ENCODE data around the gene TPX2.

TPX2 gene

DNA sequence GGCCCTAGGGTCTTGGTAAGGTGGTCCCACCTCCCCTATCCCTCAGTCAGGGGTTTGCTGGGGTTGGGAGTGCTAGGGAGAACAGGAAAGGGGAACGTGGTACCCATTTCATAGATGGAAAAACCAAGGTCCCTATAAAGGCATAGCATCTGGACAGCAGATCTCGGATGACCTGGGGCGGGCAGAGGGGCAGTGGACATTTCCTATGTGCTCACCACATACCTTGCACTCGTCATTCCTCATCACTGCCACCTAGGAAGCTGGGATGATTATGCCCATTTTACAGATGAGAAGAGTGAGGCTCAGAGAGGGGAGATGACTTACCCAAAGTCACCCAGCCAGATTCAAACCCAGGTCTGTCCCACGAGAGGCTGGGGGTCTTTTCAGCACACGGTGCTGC lies 92.1 kb downstream of the TPX2 start:
- no peak for DNase-seq (ENCODE audit: low read depth in 2 of 2)

DNA sequence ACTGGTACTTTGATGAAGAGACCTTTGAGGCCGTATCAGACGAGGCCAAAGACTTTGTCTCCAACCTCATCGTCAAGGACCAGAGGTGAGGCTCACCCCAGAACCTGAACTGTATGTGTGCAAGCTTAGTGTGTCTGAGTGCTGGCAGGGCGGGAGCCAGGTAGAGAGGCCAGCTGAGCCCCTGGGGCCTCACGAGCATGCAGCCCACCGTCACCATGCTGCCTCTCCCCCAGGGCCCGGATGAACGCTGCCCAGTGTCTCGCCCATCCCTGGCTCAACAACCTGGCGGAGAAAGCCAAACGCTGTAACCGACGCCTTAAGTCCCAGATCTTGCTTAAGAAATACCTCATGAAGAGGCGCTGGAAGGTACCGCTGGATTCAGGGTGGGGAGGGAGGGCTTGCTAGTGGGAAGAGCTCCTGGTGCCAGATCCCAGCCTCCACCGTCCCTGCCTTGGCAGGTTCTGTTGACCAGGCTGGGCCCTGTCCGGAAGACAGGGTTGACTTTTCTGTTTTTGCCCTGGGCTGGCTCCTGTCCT lies 92.7 kb downstream of the TPX2 start:
- DNase-seq (ENCODE audit: low read depth in 2 of 2) = no peak

DNA sequence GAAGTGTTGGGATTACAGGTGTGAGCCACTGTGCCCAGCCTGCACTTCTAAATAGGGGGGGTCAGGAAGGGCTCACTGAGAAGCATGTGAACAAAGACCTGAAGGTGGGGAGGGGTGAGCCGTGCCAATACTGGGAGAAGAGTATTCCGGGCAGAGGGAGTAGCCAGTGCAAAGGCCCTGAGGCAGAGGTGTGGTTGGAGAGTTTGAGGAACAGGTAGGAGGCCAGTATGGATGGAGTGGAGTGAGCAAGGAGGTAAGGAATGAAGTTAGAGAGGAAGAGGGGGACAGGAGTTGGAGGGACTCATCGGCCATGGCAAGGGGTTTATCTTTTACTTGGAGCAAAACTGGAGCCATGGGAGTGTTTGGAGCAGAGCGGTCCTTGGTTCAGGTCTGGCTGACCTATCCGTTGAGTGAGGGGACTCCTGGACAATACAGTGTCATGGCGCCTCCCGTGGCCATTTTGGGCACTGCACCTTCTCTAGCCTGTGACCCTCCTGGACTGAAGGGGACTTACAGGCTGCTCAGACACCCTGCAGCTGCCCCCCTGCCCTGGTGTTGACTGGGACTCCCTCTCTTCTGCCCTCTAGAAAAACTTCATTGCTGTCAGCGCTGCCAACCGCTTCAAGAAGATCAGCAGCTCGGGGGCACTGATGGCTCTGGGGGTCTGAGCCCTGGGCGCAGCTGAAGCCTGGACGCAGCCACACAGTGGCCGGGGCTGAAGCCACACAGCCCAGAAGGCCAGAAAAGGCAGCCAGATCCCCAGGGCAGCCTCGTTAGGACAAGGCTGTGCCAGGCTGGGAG lies 94.2 kb downstream of the TPX2 start:
- peak; percentile 31 to 55 for DNase-seq (ENCODE audit: low read depth in 2 of 2)

DNA sequence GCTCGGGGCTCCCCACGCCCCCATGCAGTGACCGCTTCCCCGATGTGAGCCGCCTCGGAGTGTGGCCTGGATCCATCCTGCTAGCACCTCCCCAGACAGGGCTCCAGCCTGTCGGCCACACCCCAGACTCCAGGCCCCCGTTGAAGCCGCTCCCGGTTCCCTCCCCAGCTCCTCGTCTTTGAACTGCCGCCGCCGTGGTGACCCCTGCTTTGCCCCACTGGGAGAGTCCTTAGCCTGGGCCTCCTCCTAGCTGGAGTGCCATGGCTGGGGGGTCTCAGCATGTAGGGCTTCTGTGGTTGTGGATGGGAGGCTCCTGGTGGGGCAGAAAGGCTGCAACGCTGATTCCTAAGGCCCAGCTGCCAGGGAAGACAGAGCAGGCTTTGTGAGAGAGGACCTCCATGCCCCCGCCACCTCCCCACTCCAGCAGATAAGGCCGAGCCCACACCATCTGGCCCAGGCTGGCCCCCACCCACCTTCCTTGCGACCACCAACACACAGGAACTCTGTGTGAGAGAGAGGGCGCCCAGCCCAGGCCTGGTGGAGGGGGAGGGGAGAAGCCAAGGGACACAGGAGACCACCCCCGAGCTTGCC lies 94.9 kb downstream of the TPX2 start:
- no peak for DNase-seq (ENCODE audit: low read depth in 2 of 2)

DNA sequence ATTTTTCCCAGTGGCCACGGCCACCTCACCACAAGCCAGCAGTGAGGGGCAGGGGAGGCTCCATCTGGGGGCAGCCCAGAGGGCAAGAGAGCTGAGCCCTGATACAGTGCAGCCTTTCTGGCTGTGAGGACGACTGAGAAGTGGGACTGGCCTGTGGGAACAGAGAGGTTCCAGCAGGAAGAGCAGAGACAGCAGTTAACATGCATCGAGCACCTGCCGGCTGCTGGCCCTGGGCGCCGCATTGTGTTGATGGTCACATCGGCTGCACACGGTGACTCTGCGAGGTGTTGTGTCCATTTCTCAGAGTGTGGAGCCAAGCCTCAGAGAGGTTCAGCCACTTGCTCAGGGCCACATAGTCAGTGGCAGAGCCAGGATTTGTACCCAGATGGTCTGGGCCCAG lies 96.5 kb downstream of the TPX2 start:
- no peak for DNase-seq (ENCODE audit: low read depth in 2 of 2)

DNA sequence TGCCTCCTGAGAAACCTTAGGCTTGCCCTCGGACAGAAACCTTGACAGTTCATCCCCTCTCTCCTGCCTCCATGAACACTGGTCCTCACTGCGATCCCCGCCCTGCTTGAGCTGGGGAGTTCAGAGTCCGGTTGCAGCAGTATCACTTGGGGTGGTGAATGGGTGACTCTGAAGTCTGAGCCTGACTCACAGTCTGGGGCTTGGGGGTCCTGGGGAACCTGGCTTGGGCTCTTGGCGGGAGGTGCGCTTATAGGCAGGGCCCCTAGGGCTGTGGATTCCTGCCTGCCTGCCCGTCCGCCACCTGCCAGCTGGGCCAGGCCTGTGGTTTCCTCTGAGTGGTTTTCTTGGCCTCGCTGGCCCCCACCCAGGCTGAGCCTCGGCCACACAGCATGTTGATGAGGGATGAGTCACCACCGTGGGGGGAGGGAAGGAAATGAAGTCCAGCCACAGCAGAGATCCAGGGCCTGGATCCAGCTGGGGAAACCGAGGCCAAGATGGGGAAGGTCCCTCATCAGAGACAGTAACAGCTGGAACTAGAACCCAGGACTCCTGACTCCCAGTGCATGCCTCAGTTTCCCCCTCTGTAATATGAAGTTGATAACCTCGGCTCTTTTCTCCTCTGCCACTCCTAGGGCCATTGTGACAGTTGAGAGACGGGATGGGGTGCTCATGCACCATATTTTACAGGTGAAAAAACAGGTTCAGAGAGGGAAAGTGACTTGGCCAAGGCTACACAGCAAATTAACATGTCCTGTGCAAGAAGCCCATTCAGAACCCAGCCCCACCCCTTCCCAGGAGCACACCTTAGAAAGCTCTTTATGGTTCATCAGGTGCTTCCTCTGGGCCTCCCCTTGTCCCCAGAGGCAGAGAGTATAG lies 97.1 kb downstream of the TPX2 start:
- DNase-seq (ENCODE audit: low read depth in 2 of 2) = no peak

DNA sequence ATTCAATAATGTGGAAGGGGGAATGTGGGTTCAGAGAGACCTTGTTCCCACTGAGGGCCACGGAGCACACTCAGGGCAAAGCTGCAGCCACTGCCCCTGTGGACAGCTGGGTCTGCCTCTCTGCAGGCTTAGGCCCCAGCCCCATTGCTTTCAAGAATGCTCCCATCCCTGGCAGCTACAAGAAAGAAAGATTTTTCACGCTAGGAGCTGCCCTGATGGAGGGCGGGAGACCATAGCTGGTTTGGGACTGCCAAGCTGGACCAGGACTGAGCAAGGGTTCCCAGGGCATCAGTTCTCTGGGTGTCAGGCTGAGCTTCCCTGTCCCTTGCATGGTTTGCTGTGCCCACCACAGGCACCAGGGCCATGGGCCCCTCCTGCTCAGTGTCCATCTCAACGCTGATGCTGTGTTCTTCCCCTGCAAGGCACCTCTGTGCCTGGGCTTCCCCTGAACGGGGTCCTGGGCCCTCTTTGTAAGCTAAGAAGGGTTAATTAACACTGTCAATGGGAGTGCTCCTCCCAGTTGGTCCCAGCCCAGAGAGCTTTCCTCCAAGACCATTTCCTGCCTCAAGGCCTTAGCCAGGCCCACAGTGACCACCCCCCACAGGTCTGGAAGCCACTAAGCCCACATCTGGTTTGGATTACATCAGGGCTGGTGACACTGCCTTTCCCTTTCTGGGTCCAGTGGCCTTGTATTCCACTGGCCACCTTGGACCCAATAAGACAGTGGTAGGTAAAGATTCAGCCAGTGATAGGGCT lies 97.9 kb downstream of the TPX2 start:
- no peak for DNase-seq (ENCODE audit: low read depth in 2 of 2)

DNA sequence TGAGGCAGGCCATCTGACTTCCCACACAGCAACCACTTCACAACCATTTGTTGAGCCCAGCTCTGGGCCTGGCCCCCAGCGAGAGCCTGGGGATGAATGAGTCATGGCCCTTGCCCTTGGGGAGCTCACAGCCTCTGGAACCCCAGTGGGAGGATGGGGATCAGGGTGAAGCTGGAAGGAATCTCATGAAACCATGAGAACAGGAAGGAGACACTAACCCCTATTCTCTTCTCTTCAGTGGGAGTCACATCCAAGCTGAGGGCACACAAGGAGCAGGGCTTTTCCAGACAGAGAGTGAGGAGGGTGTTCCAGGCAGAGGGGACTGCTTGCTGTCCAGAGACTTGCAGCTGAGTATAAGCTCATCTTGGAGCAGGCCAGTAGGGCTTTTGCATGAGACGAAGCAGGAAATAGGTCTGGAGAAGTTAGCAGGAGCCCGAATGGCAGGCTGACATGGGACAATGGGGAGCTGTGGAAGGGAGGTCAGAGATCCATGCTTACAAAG lies 98.9 kb downstream of the TPX2 start:
- DNase-seq (ENCODE audit: low read depth in 2 of 2) = no peak

DNA sequence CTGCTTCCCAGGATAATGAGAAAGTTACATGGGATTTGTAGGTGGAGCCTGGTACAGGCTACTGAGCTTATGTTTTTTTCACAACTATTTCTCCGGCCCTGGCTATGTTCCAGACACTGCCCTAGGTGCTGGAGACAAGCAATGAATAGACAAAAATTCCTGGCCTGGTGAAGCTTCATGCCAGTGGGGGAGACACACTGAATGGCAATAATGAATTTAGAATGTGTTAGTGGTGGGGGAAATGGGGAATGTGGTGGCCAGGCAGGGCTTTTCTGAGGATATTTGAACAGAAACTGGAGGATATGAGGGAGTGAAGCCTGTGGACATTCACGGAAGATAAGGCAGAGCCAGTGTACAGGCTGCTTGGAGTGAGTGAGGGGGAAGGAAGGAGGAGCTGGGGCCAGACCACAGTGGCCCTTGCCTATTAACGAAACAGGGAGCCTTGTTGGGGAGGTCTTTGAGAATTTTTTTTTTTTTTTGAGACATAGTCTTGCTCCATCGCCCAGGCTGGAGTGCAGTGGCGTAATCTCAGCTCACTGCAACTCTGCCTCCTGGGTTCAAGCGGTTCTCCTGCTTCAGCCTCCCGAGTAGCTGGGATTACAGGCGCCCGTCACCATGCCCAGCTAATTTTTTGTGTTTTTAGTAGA lies 99.7 kb downstream of the TPX2 start:
- DNase-seq (ENCODE audit: low read depth in 2 of 2) = no peak

DNA sequence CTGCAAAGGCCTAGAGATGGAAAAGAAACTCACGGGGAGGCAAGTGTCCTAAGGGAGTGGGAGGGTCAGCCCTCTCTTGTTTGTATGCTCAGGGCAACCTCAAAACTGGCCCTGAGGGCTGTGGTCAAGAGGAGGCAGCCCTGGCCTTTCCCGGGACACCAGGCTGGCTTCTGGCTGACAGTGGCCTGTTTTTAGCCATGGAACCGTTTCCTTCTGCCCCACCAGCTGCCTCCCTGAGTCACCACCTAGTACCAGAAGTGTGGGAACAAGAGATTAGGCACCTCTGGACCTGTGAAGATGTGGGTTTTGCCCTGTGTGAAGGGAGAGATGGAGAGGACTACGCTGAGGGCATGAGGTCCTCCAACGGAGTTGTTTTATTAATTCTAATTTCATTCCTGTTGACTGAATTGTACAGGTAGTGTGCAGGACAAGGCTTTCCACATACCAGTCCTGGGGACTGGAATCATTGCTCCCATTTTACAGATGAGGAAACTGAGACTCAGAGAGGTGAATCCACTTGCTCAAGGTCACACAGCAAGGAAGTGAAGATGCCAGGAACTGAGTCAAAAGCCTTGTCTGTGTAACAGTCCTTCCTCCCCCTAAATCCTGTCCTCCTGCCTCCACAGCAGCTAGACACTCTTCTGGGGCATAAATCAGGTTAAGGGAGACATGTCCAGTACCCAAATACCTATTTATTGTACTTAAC lies 100.8 kb downstream of the TPX2 start:
- DNase-seq (ENCODE audit: low read depth in 2 of 2) = no peak

DNA sequence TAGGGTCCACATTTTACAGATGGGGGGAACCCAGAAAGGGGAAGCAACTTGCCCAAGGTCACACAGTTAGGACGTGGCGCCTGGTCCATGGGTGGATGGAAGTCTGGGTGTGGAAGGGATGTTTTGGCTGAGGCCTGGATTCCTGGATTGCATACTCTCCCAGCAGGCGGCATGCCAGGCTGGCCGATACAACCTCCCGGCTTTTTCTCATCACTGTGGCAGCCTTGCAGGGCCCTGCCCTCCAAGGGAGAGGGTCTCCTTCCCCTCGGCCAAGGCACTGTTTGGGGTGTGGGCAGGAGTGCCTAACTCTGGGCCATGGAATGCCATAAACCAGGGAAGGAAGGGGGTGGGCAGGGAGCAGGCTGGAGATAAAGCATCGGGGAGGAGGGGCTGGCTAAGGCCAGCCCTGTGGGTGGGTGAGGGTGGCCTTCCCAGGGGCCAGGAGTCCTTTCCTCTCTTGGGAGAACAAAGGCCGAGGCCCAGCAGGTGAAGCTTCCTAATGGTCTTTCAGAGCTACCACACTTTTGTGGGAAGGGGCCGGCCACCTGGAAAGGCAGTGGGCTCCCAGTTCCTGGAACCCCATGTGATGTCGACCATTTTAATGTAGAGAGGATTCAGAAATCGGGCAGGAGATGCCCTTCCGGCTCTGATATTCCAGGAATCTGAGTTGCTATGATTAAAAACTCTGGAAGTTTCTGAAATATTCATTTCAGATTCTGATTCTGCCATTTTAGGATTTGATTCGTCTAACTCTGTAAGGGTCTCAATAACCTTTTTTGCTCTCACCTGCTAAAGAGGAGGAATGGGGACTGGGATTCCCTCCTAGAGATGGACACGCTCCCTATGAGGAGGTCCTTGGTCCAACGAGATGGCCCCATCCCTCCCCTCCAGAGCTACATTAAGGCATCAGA lies 102.1 kb downstream of the TPX2 start:
- DNase-seq (ENCODE audit: low read depth in 2 of 2) = no peak

DNA sequence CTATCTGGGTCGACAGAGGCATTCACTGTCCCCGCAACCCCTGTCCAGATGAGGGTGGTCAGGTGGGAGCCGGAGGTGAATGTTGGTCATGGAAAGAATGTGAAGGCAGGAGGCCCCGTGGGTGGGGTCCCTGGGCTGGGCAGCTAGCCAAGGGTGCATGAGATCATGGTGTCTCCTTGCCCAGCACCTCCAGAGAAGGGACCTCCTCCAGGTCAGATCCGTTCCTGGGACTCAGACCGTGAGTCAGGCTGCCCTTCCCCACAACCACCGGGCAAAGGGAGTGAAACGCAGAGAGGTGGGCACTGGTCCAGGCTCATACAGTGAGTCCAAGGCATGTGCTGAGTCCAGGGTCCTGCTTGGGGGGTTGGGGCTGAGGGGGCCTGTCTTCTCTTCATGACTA lies 102.8 kb downstream of the TPX2 start:
- DNase-seq (ENCODE audit: low read depth in 2 of 2) = no peak

DNA sequence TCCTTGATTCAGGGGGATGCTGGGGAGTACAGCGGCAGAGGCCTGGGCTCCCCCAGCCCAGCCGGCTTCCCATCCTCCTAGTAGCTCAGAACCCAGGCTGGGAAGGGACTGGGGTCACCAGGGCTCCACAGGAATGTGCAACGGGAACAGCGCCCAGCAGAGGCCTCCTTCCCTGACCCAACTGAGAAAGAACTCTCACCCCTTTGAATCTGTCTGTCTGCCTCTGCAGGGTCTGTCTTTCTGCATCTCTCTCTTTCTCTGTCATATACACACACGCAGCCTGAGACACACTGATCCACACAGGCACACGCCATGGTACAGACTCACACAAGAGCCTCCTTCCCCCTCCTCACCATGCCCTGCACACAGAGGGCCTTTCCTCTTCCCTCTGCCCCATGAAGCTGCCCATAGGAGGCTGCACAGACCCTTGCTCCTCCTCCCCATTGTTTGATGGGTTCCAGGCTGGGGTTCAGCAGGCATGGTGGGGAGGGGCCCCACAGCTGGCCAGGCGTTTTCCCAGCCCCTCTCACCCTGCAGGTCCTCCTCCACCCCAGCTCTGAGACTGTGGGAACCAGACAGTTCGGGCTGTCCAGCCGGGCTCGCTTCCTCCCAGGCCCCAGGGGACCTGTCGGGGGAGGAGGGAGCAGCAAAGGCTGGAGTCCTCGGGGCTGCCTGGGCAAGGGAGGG lies 103.5 kb downstream of the TPX2 start:
- DNase-seq (ENCODE audit: low read depth in 2 of 2) = no peak

DNA sequence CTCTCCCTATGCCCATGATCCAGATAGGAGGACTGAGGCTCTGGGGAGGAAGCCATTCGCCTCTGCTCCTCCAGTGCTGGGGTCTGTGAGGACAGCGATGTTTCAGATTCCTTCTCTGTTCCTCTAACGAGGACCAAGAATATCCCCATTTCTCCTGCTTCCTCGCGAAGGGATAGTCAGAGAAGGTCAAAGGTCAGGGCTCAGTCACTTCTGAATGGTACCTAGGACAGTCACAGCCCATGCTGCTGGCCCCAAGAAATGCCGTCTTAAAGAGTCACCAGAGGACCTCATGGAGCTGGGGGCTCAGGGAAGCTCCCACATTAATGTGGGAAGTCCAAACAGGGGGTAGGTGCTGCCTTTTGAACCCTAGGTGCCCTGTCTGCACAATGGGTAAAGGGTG lies 104.2 kb downstream of the TPX2 start:
- DNase-seq (ENCODE audit: low read depth in 2 of 2) = no peak

DNA sequence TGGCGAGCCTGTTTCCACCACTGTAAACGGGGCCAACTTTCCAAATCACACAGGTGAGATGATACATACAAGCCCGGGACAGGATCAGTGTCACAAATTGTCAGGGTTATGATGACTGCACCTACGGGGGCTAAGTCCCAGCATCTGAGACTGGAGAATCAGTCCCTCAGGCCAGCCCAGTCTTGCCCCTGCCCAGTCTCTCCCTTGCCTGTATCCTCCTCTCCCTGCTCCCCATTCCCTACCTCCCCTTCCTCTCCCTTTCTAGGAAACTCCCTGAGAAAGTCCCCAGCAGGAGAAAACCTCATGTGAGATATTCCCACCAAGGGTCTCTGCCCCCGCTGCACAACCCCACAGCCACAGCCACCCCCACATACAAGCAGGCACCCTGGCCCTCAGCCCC lies 104.8 kb downstream of the TPX2 start:
- no peak for DNase-seq (ENCODE audit: low read depth in 2 of 2)

DNA sequence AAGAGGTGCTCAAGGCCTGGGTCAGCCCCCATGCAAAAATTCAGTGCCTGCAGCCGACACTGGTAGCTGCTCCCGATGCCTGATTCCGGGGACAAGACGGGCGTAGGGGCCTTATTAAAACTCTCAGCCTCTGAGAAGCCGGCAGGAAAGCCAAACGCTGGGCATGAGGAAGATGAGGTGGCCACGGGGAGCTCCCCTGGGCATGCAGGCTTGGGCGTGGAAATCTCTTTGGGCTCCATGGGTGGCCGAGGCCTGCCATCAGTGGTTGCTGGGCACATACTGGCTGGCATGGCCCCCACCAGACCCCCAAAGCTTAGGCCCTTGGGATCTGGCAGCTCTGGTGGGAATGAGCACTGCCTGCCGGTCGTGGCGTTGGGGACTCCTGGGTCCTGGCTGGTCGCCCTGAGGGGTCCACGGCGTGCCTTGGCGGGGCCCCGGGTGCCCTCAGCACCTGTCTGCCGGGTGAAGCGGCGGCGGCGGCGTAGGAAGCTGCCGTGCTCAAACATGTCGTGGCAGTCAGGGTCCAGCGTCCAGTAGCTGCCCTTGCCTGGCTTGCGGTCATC lies 105.7 kb downstream of the TPX2 start:
- no peak for DNase-seq (ENCODE audit: low read depth in 2 of 2)

DNA sequence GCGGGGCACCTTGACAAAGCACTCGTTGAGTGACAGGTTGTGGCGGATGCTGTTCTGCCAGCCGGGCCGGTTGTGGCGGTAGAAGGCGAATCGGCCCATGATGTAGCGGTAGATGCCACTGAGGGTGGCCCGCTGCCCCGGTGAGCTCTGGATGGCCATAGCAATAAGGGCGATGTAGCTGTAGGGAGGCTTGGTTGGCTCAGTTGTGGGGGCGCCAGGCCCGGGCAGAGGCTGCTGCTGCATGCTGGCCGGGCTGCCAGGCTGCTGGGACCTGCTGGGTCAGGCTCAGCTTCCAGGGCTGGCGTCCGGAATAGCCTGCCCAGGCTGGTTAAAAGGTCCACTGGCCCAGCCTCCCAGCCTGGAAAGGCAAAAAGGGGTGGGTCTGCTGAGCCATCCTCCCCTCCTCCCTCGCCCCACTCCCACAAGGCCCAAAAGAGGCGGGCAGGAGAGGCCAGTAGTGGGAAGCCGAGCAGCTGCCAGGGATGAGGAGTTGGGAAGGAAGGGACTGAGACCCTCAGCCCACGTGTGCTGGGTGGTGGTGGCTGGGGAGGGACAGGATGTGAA lies 106.3 kb downstream of the TPX2 start, which contains the start of gene FOXS1:
FOXS1 (minus strand) TSS at position 305 of the 564 bp plus-strand sequence; CDS start at position 243, 62 bp downstream.
- no peak for DNase-seq (ENCODE audit: low read depth in 2 of 2)

DNA sequence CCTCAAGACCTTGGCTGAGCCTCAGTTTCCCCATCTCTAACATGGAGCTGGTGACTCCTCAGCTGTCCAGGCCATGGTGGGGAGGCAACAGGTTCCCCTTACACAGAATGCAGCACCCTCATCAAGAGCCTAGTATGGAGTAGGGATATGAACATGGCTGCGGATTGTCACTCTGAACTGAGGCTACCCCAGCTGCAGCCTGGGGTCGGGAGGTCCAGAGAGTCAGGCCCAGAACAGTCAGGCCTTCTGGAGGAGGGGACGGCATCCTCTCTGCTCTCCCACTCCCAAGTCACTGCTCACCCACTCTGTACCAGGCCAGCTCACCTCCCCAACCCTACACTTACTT lies 107.7 kb downstream of the TPX2 start:
- DNase-seq (ENCODE audit: low read depth in 2 of 2) = no peak

Data from stimulated activated CD4-positive, alpha-beta T cell treated with anti-CD3 and anti-CD28 coated beads, Interleukin-1b, Interleukin-23, amount 100 ng/mL, for 4 hours (primary cell).